HG03175 (cell line): ENCODE results near the gene GRIK1.

Experiments
- ATAC-seq: cut with Tn5 transposase; IDR thresholded peaks from one replicate; pipeline ENCODE4 v1.9.1; 2021; ENCODE audit warnings: mild to moderate bottlenecking, moderate library complexity; ENCODE audit not compliant: unreplicated experiment

GRIK1 gene

DNA sequence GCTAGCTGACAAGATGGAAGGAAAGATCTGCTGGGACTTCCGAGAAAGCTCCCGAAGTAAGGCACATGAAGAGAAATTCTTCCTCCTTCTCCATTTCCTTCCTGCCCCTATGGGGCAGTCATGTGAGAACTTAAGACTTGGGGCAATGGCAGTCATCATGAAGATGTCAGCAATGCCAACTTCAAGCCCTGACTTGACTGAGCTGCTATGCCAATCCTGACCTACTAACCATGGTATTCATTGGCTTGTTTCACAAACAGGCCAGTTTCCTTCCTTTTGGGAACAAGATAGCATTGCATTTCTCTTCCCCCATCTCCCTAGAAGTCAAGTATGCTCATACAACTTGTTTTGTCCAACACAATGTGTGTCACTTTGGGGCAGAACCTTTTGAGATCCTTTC lies 25.5 kb downstream of the GRIK1 start:
- ATAC-seq: no peak

DNA sequence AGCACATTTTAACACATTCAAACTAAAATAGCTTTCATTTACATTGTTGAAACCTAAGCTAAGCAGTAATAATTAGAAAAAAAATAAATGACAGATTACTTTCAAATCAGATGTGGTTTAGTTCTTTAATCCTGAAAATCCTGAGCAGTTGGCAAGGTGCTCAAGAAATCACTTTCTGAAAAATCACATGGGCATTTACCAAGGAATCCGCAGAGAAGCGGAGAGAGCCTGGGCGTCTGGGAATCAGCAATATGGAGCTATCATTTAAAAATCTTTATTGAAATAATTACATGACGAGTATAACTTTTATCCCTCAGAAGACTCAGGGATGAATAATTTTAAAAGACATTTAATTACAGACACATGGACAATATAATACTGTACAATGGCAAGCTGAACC lies 30.2 kb downstream of the GRIK1 start:
- no peak for ATAC-seq

DNA sequence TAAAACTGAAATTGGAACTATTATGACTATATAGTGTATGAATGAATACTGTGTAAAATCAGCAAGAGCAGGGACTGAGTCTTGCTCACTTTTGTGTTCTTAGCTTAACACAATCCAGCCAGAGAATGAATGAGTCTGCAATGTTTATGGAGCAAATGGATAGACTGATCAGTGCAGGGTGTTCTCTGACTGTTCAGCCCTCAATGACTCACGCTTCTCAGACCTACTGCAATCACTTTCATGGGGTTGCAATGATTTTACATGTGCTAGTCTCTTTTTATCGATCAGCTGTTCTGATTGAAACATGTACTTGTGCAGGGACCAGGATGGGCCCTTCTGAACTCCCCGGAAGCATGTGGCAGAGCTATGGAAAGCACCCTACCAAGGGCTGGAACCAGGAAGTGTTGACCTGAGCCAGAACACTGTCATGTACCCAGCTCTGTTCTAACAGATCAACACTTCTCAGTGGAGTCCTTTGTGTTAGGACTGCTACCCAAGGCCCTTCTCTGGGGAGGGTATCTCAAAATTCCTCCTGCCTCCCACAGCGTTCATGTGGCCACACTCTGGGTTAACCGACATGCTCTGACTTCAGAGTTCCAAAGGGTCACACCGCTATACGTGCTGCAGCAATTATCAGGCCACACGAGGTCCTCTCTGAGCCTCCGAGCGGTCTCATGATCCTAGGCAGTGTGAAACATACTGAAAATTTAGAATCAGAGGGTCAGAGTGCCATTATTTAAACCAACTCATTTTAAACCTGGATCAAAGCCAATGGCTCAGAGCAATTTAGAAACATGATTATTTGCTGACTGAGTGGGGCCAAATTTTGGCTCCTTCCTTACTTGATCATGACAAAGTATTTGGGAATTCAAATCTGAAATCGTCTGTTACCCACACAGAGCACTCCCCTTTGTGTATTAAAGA lies 35.2 kb downstream of the GRIK1 start:
- no peak for ATAC-seq

DNA sequence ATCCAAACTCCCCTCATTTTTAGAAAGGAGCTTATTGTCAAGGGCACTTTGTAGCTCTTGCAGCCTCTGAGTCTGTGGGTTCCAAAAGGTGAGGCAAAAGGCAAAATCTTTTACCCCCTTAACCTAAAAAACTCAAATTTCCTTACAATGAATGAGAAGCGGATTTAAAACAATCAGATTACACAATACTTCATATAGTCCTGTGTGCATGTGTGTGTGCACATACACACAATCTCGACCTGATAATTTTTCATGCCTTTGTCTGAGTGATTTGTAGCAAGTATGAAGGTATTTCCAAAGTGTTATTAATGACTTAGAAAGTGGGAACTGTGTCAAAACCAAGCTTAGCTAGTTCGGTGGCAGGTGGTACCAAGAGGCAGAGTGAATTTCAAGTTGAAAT lies 42.9 kb downstream of the GRIK1 start:
- ATAC-seq: no peak

DNA sequence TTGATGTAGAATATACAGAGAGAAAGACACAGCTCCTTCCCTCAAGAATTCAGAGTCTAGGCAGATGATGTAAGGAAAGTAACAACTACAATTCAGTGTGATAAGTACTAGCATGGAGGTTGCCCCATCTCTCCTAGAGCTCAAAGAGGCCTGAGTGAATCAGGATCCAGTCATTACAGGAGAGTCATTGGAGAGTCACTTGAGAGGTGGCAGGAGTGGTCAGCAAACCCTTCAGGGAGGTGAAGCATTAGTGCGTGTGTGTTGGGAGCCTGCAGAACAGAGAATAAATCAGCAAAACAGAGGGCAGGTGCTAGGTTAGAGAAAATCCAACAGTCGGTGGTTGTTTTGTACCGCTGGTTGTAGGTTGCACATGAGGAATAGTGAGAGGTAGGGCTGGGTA lies 46.1 kb downstream of the GRIK1 start:
- ATAC-seq: no peak

DNA sequence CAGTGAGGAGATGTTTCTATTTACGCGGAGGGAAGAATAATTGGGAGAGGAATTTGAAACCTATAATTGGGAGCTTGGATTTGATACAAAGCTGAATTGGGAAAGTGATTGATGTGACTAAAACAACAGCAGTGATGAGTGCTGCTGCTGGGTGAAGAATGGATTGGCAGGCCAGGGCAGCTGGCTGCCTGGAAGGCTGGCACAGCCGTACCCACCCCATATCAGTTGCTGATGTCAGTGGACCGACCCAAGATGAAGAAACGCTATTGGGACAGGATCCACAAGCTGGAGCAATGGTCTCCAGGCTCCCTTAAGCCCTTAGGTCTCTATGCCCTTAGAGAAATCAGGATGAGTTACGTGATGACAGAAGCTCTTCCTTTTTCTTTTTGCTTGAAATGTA lies 47.4 kb downstream of the GRIK1 start:
- ATAC-seq: no peak

DNA sequence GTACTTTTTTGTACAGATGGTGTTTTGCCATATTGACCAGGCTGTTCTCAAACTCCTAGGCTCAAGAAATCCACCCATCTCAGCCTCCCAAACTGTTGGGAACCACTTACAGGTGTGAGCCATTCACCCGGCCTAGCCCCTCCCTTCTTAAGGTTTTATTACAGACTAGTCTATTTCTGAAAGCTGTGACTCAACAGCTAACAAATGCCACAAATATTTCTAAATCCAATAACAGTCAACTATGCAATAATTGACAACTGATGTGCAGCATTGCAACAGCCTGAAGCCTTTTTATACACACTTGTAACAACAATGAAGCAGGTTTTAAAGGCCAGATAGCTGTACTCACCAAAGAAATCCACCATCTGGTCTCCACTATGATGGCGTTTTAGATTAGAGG lies 51.4 kb downstream of the GRIK1 start:
- no peak for ATAC-seq

DNA sequence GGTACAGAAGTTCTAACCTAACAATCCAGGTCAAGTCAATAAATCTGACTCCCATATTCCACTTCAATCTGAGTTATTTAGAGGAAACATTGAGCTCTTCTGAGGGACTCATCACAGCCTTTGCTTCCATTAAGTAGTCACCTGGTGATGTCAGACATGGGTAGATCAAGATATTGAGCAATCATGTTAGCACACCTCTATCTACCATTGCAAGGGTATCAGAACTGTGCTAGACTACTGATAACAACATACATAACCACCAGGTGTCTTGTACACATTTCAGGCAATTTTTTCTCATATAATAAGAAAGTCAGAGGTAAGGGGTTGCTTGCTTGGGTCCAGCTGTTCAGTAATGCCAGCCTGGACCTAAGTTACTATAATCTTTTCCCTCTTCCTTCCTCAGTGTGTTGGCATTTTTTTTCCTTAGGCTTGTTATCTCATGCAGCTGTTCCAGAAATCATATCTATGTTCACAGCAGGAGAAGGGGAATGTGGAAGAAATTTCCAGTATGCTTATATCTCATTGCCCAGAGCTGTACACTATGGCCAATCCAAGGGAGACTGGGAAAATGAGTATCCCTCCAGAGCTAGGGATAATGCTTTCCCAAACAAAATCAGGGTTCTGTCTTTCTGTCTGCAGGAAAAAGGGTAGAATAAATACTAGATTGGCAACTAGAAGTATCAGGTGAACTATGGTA lies 52.3 kb downstream of the GRIK1 start:
- ATAC-seq: no peak

DNA sequence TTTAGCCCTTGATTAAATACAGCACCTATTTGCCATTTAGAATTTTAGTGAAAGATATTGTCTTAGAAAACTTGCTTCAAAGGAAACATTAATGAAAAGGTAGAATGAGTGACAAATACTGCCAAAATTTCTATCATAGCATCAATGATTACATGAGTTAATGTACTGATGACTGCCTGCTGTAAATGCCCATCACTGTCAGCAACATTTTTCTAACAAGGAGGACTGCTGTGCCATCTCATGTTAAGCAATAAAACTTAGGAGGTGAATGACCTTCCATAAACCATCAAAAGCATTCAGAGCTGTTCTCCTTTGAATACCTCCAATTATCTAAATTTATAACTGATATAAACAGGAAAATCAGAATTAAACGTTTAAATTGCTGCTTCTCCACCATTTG lies 54.3 kb downstream of the GRIK1 start:
- ATAC-seq: no peak

DNA sequence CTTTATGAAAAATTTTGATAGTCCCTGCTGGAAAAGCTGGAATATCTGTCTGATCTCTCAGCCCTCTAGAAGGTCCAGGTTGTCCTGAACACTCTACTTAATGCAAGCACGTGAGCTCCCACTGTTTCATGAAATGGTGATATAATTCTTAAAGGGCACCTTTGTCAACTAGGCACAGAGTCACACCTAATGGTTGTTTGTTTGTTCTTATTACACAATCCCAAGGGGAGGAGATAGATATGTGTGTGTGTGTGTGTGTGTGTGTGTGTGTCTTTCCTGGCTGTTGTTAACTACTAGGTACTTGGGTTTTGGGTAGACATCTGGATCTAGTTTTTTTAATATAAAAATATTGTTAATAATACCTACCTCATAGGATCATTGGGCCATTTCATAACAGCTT lies 63.9 kb downstream of the GRIK1 start:
- no peak for ATAC-seq

DNA sequence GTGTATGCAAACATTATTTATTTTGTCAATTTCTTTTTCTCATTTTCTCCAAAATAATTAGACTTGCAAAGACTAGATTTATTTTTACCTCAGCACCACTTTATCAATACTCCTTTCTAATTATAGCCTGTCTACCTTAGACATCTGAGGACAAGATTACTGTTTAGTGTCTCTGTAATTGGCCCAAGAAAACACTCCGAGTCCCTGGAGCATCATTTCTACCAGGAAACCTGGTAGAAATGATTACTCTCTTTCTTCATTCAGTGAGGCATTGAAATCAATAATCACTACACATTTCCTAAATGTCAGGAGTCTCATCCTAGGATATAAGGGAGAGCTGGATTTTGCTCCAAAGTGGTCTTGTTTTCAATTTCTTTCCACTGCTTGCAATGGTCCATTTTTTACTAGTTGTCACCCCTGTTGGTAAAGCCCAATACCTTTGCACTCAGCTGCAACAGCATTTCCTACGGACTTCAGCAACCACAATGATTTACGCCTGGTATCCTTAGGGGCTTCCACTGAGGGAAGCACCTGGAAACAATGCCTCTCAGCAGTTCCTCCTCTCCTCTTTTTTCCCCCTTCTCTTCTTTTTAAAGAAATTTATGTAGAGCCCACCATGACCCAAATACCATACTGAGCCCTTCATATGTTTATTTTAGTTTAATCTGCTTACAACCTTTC lies 64.6 kb downstream of the GRIK1 start:
- no peak for ATAC-seq

DNA sequence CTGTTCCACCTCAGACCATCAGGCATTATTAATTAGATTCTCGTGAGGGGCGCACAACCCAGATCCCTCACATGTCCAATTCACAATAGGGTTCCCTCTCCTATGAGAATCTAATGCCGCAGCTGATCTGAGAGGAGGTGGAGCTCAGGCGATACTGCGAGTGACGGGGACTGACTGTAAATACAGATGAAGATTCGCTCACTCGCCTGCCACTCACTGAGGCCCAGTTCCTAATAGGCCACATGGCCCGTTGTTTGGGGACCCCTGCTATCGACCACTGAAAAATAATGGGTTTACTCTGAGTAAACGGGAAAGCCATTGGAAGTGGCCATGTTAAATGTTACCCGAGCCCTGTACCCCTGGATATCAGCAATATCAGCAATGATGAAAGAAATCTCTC lies 65.9 kb downstream of the GRIK1 start:
- ATAC-seq: no peak

DNA sequence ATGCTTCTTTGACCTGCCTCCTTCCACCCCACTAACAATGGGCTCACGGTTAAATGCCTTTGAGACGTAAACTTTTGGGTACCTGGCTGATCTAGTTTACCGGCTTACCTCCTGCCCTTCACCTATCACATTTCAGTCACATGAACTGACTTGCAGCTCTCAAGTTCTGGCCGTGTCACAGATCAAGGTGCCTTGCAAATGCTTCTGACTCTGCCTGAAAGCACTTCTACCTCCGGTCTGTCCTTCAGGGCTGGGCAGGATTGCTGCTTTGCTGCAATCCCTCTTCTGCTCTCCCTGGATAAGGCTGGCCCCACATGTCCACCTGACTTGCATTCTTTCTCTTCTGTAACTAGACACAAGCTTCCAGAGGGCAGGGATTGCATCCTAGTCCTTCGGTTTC lies 69.0 kb downstream of the GRIK1 start:
- no peak for ATAC-seq

DNA sequence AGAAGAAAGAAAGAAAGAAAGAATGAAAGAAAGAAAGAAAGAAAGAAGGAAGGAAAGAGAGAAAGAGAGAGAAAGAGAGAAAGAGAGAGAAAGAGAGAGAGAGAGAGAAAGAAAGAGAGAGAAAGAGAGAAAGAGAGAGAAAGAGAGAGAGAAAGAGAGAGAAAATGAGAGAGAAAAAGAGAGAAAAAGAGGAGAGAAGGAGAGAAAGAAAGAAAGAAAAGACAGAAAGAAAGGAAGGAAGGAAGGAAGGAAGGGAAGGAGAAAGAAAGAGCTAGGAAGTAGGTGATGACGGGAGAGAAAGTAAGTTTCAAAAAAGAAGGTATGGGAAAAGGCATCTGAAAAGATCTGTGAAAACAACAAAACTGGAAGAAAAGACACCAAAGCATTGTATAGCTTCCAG lies 72.0 kb downstream of the GRIK1 start:
- ATAC-seq: no peak

DNA sequence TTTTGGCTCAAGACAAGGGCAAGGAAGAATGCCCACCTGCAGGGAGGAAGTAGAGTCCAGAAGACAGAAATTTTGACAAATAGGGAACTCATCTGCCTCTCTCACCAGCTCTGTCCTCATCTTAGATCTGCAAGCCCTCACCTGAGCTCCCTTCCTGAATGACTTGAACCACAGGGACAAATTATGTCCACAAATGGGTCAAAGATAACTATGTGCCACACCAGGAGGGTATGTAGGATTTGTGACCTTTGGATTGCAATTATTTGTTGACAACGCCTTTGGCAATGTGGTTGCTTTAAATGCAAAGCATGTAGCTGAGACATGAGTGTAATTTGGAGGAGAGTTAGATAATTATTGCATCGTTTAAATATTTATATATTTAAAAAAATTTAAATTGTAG lies 79.5 kb downstream of the GRIK1 start:
- no peak for ATAC-seq

DNA sequence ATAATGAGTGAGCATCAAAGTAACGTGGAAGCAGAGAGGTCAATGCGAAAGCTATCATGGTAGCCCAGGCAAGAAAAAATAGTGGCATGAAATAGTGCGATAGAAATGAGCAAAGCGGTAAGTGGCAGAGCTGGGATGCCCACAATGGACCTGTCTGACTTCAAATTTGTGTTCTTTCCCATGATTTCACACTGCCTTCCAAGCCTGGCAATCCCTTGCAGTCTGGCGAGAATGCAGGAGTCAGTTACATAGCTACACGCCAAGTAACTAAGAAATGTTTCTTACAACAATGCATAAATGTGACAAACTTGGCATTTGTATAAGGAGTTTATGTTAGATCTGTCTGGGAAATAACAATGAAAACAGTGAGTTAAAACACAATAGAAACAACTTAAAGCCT lies 82.6 kb downstream of the GRIK1 start:
- no peak for ATAC-seq

DNA sequence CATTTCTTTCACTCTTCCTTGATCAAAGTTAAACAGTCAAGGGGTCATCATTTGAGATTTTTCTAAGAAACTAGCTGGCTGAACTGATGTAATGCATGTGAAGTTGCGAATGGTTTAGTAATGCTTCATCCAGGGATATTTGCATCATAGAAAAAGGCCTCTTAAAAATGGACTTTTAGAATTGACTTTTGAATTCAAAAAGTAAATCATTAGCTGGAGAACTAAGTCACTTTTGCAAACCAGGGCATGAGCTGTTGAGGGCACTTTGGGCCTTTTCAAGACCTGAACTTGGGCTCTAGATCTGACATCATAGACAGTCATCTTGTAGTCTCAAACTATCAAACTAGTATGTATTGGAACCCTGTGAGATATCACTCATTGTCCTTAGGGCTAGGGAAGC lies 85.0 kb downstream of the GRIK1 start:
- ATAC-seq: no peak

DNA sequence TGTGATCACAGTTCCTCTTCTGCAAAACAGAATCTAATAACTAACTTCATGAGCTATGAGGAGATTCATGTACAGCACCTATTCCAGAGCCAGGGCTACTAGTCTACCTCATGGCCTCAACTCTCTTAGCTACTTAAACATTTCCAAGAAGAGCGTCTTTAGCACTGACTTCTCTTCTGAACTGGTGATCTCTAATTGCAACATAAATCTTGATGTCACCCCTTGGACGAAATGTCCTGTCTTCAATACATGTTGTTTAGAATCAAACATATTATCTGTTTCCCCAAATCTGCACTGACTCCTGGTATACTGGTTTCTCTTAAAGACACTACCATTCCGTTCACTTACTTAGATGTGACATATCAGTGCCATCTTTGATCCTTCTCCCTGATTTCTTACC lies 88.2 kb downstream of the GRIK1 start:
- ATAC-seq: no peak

DNA sequence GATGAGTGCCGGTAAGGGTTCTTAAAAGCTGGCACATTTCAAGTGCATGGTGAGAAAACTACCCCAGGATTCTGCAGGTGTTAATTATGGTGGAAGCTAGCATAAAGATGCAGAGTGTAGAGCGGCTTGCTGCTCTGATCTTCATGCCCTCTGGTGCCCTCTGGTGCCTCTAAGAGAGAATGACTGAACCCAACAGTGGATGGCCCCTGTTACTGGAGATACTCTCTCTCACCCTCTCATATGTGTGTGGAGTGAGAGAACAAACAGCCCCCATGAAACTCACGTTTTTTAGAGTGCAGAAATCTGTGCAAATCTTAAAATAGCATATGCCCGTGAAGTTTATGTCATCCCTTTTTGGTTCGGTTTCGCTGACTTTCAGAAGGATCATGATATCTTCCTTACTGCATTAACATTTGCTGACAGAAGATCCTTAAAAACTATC lies 90.0 kb downstream of the GRIK1 start:
- peak; percentile 99 for ATAC-seq

DNA sequence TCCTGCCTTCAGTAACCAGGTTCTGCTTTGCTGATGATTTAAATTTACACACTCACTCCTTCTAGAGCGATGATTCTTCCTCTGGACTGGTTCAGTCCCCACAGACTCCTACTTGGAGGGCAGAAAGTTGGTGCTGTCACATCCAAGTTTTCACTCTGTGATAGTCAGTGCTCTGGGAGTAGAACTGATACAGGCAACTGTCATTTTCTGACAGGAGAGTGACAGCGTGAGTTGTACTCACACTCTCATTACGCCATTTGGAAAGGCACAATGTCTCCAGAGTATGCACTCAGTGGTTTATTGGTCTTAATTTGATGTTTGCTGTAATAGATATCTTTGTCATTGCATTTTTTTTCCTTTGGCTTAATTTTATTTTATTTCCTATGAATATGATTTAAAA lies 96.0 kb downstream of the GRIK1 start:
- no peak for ATAC-seq

DNA sequence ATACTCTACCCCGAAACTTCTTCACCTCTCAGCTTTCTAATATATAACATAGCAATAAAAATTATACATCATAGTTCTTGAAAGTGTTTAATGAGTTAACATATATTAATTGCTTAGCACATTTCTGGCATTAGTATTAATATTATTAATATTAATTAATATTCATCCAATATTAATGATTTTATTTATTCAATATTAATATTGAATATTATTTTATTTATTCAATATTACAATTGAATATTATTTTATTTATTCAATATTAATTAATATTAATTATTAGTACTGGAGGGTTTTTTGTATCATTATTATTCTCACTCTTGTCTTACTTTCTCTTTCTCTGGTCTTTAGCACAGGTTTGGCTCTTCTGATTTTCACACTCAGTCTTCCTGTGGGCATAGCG lies 105.2 kb downstream of the GRIK1 start:
- ATAC-seq: no peak

DNA sequence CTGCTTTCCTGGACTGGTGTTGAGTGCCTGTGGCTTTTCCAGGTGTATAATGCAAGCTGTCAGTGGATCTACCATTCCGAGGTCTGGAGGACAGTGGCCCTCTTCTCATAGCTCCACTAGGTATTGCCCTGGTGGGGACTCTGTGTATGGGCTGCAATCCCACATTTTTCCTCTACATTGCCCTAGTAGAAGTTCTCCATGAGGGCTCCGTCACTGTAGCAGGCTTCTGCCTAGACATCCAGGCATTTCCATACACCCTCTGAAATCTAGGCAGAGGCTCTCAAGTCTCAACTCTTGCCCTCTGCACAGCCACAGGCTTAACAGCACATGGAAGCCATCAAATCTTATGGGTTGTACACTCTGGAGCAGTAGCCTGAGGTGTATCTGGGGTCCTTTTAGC lies 107.6 kb downstream of the GRIK1 start:
- ATAC-seq: no peak
